GM18519 (cell line): ENCODE measurements around the gene PLSCR4.
"Not testable (repeated sequence)": the region's sequence is repeated elsewhere in the genome, so short reads cannot be mapped to it uniquely, and the experiment has no call there.

Experiments used
- ATAC-seq: cut with Tn5 transposase; IDR thresholded peaks from one replicate; pipeline ENCODE4 v1.9.1; 2021; ENCODE audit warnings: mild to moderate bottlenecking, moderate library complexity; ENCODE audit not compliant: unreplicated experiment, low FRiP score

Gene PLSCR4

DNA sequence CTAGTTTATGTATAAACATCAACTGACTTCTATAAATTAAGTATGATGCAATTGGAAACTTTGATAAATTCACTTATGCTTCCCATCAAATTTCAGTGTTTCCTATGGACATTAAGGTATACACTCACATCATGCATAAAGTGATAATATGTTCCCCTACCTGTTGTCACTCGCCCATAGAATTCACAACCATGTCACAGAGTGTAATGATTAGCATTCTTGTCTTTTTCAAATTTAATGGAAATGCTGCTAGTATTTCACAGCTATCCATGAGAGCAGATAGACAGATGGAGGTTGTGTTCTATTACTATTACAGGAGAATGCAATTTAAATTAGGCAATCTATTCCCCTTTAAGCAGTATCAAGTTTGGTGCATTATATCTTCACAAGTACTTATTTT lies 984 bp downstream of the PLSCR4 start:
- no peak for ATAC-seq

DNA sequence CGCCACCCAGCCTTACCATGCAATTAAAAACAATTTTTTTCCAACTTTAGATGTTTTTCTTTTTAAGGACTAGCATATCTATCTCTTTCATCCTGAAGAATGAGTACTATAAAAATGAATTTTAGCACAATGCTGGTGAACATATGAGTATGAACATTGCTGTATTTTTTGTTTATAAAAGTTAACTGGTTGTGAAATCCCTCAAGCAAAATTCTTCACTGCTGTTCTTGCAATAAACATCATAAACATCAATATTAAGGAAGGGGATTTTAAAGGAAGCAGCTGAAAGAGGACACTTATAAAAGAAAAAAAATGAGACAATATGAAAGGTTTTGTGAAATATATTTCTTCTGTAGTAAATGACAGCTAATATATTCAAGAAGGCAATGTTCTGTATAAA lies 3.0 kb downstream of the PLSCR4 start:
- ATAC-seq, result no peak

DNA sequence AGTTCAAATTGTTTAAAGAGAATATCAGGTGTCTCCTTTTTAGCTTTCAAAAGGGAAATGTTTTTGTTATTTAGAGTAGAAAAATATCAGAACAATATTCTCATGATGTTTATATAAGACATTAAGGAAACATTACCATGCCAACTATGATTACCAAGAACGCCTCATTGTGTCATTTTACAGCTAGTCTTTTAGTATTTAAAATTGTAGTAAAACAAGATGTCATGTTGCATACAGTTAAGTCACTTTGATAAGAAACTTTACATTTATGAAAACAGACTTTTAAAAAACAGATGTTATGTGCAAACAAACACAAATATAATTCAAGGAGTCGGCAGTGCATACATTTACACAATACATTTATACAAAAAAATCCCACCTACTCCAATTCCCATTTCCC lies 4.4 kb downstream of the PLSCR4 start:
- ATAC-seq, result no peak

DNA sequence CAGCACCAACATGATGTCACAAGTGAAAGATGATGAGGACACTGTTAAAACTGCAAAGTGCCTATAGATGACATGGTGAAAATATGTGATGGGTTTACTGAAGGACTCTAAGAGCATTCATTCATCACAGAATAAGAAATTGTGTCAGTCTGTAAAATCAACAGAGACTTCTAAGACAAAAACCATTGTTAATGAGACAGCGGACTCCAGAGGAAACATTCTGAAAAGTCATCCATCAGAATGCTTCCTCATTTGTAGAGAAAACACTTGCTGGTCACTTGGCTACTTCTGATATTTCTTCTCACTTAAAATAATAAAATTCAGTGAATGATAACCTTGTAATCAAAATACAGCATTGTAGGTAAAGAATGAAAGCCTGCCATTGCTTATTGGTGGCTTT lies 7.3 kb downstream of the PLSCR4 start:
- no peak for ATAC-seq

- no peak for ATAC-seq
These were observed 9.2 kb downstream of the PLSCR4 start for GRCh38 chr3:146241523-146242240.

GRCh38 chr3:146233487-146233886 lies 17.4 kb downstream of the PLSCR4 start:
- ATAC-seq, result no peak

DNA sequence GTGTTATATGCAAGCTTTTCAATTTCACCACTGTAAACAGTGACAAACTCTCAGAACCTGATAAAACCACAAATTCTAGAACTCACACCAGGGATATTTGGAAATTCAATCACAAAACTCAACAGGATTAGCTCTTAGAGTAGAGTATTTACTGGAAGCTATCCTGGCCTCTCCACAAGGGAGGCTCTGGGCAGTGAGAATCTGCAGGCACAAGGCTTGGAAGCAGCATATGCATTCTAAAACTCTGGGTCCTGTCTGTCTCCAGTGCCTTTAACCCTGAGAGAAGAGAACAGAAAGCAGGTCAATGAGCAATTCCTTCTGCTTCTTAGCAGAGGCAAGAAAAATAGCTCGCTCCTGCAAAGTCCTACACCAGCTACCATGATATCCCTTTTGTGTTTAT lies 23.4 kb downstream of the PLSCR4 start:
- no peak for ATAC-seq

- no peak for ATAC-seq
These were observed 24.0 kb downstream of the PLSCR4 start for GRCh38 chr3:146226881-146227280.

- ATAC-seq, result not testable (repeated sequence)
These were observed 25.4 kb downstream of the PLSCR4 start for GRCh38 chr3:146225458-146225857.

DNA sequence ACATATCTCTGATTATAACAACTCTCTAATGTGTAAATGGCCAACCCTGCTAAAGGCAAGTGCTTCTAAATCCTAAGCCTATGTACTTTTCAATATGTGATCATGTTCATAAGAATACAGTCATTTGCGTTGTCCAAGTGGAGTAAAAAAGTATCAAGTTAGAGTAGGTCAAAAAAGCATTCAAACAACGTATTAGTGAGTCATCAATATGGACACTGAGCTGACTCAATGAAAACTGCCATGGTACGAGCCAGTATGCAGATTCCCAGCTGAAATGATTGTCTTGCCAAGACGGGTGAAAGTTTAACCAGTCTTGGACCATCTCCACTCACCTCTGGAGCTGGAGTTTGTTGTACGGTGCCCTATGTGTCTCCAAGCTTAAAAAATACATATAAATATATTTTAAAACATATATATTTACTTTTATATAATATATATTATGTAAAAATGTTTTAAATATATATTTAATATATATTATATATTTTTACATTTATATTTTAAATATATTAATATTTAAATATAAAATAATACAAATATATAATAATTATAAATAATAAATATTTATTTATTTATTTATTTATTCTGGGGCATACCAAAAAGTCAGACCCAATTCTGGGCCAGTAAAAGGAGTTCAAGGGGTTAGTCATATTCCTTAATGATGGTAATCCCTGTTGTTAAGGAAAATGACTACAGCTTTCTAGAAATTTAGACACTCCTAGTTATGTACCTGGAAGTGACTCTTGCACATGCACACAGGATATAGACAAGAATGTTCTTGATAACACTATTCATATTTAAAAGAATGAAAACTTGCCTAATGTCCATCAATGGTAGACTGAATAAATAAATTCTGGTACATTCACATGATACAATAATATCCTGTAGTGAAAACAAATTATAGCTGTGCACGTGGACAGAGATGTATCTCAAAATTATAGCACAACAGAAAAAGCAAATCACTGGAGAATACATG lies 27.2 kb downstream of the PLSCR4 start:
- no peak for ATAC-seq

- ATAC-seq, result no peak
These were observed 28.5 kb downstream of the PLSCR4 start for GRCh38 chr3:146222204-146223046.

GRCh38 chr3:146221276-146221675 lies 29.6 kb downstream of the PLSCR4 start:
- ATAC-seq, result no peak

DNA sequence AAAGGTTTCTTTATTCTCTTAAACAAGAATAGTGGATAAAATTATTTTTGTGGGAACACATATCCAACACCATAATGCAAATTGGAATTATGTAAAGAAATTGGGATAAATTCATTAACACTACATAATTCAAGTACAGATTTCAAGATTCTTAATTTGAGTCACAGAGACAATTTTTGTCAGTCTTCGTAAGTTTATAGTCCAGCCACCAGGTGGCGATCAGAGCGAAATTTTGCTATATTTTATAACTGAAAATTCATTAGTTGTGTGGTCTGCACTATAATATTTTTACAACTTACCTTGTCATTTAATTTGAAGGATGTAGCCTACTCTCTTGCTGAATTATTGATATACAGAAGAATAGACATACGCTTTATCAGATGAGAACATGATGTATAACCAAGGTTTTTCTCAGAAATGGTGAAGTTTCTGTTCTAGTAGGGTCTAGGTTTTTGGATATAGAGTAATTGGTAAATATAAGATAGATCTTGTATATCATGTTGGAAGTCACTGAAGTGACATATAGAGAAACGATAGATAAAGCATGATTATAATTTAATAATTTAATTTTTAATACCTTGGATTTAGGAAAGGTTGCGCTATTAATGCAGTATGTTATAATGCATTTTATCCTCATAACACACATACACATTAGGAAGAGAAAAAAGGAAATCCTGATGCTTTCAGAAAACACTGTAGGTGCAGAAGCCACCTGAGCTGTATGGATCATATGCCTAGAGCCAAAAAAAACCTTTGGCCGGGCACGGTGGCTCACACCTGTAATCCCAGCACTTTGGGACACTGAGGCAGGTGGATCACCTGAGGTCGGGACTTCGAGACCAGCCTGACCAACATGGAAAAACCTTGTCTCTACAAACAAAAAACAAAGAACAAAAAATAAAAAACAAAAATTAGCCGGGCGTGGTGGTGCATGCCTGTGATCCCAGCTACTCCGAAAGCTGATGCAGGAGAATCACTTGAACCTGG lies 31.7 kb downstream of the PLSCR4 start:
- no peak for ATAC-seq

DNA sequence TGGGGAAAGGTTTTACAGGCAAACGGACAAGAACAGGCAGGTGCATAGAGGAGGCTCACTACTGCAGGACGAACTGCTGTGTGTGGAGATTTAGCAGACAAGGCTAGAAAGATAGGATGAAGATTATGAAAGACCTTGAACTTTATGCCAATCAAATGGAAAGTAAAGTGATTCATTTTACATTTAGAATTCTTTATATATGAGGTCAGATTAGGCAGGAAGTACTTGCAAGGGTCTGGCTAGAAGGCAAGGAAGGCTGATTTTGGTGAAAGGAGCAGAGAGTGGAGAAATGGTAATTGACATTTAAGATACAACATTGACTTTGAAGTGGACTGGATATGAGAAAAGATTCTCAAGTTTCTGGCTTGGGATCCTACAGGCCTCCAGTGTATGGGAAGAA lies 33.6 kb downstream of the PLSCR4 start:
- no peak for ATAC-seq

- ATAC-seq, result no peak
These were observed 36.4 kb downstream of the PLSCR4 start for GRCh38 chr3:146214493-146214892.

- no peak for ATAC-seq
These were observed 41.5 kb downstream of the PLSCR4 start for GRCh38 chr3:146209371-146209770.

DNA sequence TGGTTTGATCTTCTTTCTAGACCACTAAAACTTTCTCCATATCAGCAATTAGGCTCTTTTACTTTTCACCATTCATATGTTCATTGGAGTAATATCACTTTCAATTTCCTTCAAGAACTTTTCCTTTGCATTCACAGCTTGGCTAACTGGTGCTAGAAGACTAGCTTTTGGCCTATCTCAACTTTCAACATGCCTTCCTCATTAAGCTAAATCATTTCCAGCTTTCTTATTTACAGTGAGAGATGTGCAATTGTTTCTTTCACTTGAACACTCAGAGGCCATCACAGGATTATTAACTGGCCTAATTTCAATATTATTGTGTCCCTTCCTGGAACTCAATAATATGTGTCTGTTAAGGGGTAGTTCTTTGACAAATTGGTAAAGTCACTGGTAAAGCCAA lies 47.1 kb downstream of the PLSCR4 start:
- ATAC-seq, result no peak

GRCh38 chr3:146200461-146201220 lies 50.3 kb downstream of the PLSCR4 start:
- no peak for ATAC-seq

DNA sequence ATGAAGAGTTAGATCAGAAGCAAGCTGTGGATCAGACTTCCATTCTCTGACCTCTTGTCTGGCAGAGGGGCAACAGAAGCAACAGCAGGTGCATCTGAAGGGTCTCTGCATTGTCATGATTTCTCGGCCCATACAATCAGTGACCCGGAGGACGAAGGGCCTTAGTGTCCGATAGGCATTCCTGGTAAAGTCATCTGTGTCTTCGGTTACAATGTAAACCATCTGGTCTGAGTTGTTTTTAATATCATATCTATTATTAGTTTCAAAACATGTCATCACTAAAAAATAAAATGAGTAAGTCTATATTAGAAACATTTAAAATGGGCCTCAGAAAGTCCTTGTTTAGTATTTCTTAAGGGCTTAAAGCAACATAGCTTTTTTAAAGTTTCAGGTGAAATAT lies 51.1 kb downstream of the PLSCR4 start:
- ATAC-seq, result no peak
